ENCODE measurements around the gene INTS15. TPM values are rescaled to one million over a fixed set of nuclear protein-coding genes. Genes with fewer than 3 reads are reported as not detected.

INTS15 gene
- total and polyA plus RNA-seq, 10 of the 15 experiments (the other 5 are each of a cell fraction or from before 2014, with no cell fraction given): 0.89 to 28.2 (median 16.8) TPM

DNA sequence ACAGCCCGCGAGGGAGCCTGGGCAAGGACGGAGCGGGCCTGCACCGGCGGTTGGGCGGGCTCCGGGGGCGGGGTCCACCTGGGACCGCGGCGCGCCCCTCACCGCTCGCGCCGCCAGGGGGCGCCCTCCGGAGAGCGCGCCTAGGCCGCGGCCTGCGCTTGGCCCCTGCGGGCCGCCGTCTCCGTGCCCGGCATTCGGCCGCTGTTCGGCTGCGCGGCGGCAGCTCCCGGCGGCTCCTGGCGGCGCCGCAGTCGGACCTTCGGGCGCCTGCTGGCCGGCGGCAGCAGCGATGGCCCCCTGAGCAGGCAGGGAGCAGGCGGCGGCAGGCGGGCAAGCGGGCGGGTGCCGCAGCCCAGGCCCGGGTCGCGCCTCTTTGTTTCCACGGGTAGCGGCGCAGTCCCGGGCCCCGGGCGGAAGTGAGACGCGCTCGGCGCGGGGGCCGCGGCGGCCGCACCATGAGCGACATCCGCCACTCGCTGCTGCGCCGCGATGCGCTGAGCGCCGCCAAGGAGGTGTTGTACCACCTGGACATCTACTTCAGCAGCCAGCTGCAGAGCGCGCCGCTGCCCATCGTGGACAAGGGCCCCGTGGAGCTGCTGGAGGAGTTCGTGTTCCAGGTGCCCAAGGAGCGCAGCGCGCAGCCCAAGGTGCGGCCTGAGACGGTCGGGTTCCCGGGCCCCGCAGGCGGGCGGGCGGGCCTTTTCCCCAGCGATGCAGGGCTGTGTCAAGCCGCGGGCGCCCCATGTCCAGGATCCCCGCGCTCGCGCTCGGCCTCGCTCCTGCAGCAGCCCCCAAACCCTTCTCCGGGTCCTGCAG is at the start of gene INTS15 (continued):
- TF ChIP-seq SIN3A (IDR thresholded peaks at IDR 0.05; ENCODE audit: low read depth, low read length) (peak; percentile 12; the same call in 1 of the 2 replicates), CHD1 (IDR thresholded peaks at IDR 0.05; ENCODE audit: low read depth, low read length) (no peak), ZBED1 (IDR thresholded peaks at IDR 0.05; ENCODE audit: borderline replicate concordance) (no peak), HDGF (IDR thresholded peaks at IDR 0.05) (no peak), TAF1 (IDR thresholded peaks at IDR 0.05; ENCODE audit: borderline replicate concordance, low read depth, low read length) (peak; percentile 97), JUNB (IDR thresholded peaks at IDR 0.05) (no peak), MYC (IDR thresholded peaks at IDR 0.05; ENCODE audit: insufficient read depth, insufficient read length, insufficient replicate concordance, low read length, severe bottlenecking) (no peak), ATF7 (IDR thresholded peaks at IDR 0.05; ENCODE audit: low read depth) (no peak), ESRRA (IDR thresholded peaks at IDR 0.05; ENCODE audit: low read length) (no peak), PAX8 (IDR thresholded peaks at IDR 0.05) (no peak), CREM (IDR thresholded peaks at IDR 0.05; ENCODE audit: low read depth) (no peak), SREBF2 (IDR thresholded peaks at IDR 0.05; ENCODE audit: low read length) (no peak), RAD21 (IDR thresholded peaks at IDR 0.05; ENCODE audit: insufficient read depth, low read depth, low read length) (peak; percentile 44; the same call in 1 of the 2 replicates), TBL1XR1 (IDR thresholded peaks at IDR 0.05; ENCODE audit: low read depth, low read length) (peak; percentile 17; the same call in 1 of the 2 replicates)

DNA sequence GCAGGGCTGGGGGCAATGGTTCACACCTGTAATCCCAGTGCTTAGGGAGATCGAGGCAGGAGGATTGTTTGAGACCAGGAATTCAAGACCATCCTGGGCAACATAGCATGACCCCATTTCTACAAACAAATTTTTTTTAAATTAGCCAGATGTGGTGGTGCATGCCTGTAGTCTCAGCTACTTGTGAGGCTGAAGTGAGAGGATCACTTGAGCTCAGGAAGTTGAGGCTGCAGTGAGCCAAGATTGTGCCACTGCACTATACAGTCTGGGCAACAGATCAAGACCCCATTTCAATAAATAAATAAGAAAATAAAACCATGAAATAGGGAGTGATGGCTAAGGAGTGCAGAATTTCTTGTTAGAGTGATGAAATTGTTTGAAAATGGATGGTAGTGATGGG is 47.5 kb upstream of the INTS15 start:
- no peak for ATAC-seq
- 16% methylated on average over 1 of the region's 1 CpG for WGBS (ENCODE audit: insufficient coverage, insufficient replicate concordance, low lambda C conversion rate, missing lambda C conversion rate)
- H3K79me2 ChIP-seq (ENCODE audit: control insufficient read depth, insufficient read depth, low read length): no peaks in the 10 kb centered on the region
- H4K20me1 ChIP-seq (ENCODE audit: control insufficient read depth, insufficient read depth): no peaks in the 10 kb centered on the region
- peaks cover 0 to 1% of the 10 kb centered on the region in 2 experiments; a peak in 2 of 4 replicates for H3K27me3 ChIP-seq (replicated peaks in 1 of 2; ENCODE audit: control insufficient read depth in 2 of 2, insufficient read depth in 2 of 2, low read length in 1 of 2)
- no peak overlapping the region for H3K9ac ChIP-seq (ENCODE audit: control insufficient read depth, insufficient read depth, low read length)
- FAIRE-seq: no peak
- no peak overlapping the region for H3K4me2 ChIP-seq (ENCODE audit: control insufficient read depth, insufficient read depth)
- H3K36me3 ChIP-seq (ENCODE audit: control insufficient read depth in 2 of 2, insufficient read depth in 2 of 2, low read length in 1 of 2): no peaks in the 10 kb centered on the region
- H3K4me3 ChIP-seq: no peak overlapping the region
- SMC1A ChIA-PET (ENCODE audit: uncharacterized antibody, unreplicated experiment): no interaction called here
- no peaks in the 10 kb centered on the region for H3K9me3 ChIP-seq (replicated peaks; ENCODE audit: control insufficient read depth, insufficient read depth, low read length)
- intact Hi-C loops (cut with micrococcal nuclease; ENCODE audit: unreplicated experiment) (no loop called here), in situ Hi-C loops (cut with MboI) (no loop called here)
- POLR2A ChIA-PET: no interaction called here
- CTCF ChIA-PET: interaction anchor here (0.6 kb wide), 1 partner anchor 15 kb away, joined by 3 read pairs; no protein-coding TSS in a partner anchor
- RAD21 ChIA-PET (ENCODE audit: unreplicated experiment): no interaction called here
- H3K4me1 ChIP-seq (ENCODE audit: control insufficient read depth, insufficient read depth, low read length): peaks cover 9% of the 10 kb centered on the region
- no peak for DNase-seq (ENCODE audit: low read depth, low spot score)
- H3K27ac ChIP-seq (ENCODE audit: control insufficient read depth, insufficient read depth): no peak overlapping the region
- H2AFZ ChIP-seq (ENCODE audit: control insufficient read depth, low read depth, low read length): no peak overlapping the region
- BruUV-seq (replicated peaks): no TSS peak
- TF ChIP-seq RELA (IDR thresholded peaks at IDR 0.05; ENCODE audit: borderline replicate concordance, partially characterized antibody) (no peak), BACH1 (IDR thresholded peaks at IDR 0.05; ENCODE audit: borderline replicate concordance) (no peak), MYC (IDR thresholded peaks at IDR 0.05; ENCODE audit: insufficient read depth, insufficient read length, insufficient replicate concordance, low read length, severe bottlenecking) (no peak), JUND (IDR thresholded peaks at IDR 0.05; ENCODE audit: low read depth, low read length) (no peak), NR2C1 (IDR thresholded peaks at IDR 0.05) (no peak), POLR2AphosphoS5 (IDR thresholded peaks at IDR 0.05; ENCODE audit: low read length) (no peak), HDAC2 (IDR thresholded peaks at IDR 0.05) (no peak), GABPA (IDR thresholded peaks at IDR 0.05; ENCODE audit: low read depth) (no peak), NFXL1 (IDR thresholded peaks at IDR 0.05; ENCODE audit: borderline replicate concordance) (no peak), RAD51 (IDR thresholded peaks at IDR 0.05) (no peak)
- TF ChIP-seq, protein P1, sequence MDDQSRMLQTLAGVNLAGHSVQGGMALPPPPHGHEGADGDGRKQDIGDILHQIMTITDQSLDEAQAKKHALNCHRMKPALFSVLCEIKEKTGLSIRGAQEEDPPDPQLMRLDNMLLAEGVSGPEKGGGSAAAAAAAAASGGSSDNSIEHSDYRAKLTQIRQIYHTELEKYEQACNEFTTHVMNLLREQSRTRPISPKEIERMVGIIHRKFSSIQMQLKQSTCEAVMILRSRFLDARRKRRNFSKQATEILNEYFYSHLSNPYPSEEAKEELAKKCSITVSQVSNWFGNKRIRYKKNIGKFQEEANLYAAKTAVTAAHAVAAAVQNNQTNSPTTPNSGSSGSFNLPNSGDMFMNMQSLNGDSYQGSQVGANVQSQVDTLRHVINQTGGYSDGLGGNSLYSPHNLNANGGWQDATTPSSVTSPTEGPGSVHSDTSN (IDR thresholded peaks at IDR 0.05; ENCODE audit: insufficient replicate concordance, low read depth, low read length): no peak
